NCI-H1694 treated with DMSO at 0.1 percent for 48 hours (cell line): ENCODE results near the gene NFIA.

ENCODE experiments used
- DNase-seq: peaks from one replicate; lab custom pipeline; 2025; lab: John Stamatoyannopoulos, UW

The NFIA gene

GRCh38 chr1:61370913-61371279 lies 288.5 kb downstream of the NFIA start:
- no peak for DNase-seq

GRCh38 chr1:61372944-61373343 lies 290.6 kb downstream of the NFIA start:
- no peak for DNase-seq

- DNase-seq: no peak
These were observed 291.8 kb downstream of the NFIA start for GRCh38 chr1:61374156-61374555.

- no peak for DNase-seq
These were observed 292.9 kb downstream of the NFIA start for GRCh38 chr1:61375082-61375880.

- no peak for DNase-seq
These were observed 293.8 kb downstream of the NFIA start for GRCh38 chr1:61376151-61376550.

- DNase-seq: no peak
These were observed 295.0 kb downstream of the NFIA start for GRCh38 chr1:61377242-61377958.

- no peak for DNase-seq
These were observed 296.3 kb downstream of the NFIA start for GRCh38 chr1:61378494-61379180.

GRCh38 chr1:61379693-61380092 lies 297.3 kb downstream of the NFIA start:
- no peak for DNase-seq

GRCh38 chr1:61380561-61380960 lies 298.2 kb downstream of the NFIA start:
- no peak for DNase-seq

GRCh38 chr1:61386323-61386722 lies 304.0 kb downstream of the NFIA start:
- DNase-seq: no peak

GRCh38 chr1:61386770-61387169 lies 304.4 kb downstream of the NFIA start:
- no peak for DNase-seq

- no peak for DNase-seq
These were observed 305.5 kb downstream of the NFIA start for GRCh38 chr1:61387829-61388228.

- no peak for DNase-seq
These were observed 306.2 kb downstream of the NFIA start for GRCh38 chr1:61388566-61388965.

GRCh38 chr1:61389194-61389925 lies 307.0 kb downstream of the NFIA start:
- DNase-seq: no peak

GRCh38 chr1:61389926-61390845 lies 307.8 kb downstream of the NFIA start:
- DNase-seq: no peak

- no peak for DNase-seq
These were observed 309.4 kb downstream of the NFIA start for GRCh38 chr1:61391730-61392129.

- no peak for DNase-seq
These were observed 310.3 kb downstream of the NFIA start for GRCh38 chr1:61392409-61393242.

- DNase-seq: no peak
These were observed 311.2 kb downstream of the NFIA start for GRCh38 chr1:61393575-61393974.

GRCh38 chr1:61395146-61395800 lies 312.9 kb downstream of the NFIA start:
- DNase-seq: no peak

GRCh38 chr1:61397495-61397894 lies 315.1 kb downstream of the NFIA start:
- no peak for DNase-seq
